Skin of body (tissue), 2 donors: Measurements from ENCODE around the gene HNRNPLL. TPM values are rescaled to one million over a fixed set of nuclear protein-coding genes. Genes with fewer than 3 reads are reported as not detected.
"Not testable (repeated sequence)": the region's sequence is repeated elsewhere in the genome, so short reads cannot be mapped to it uniquely, and the experiment has no call there.

ENCODE experiments used
- DNase-seq: peaks from one replicate; lab custom pipeline; 2025; lab: John Stamatoyannopoulos, UW
- total RNA-seq: library from RNA; depleted of rRNA; stranded (reverse); fragments of >200 nt; gene quantifications from one replicate; pipeline ENCODE4 v1.2.3, GENCODE V29; 2014

Gene HNRNPLL
- total RNA-seq, 1 donor from 2014 or later = 49.9 TPM

- no peak for DNase-seq
These were observed 16.9 kb upstream of the HNRNPLL start for GRCh38 chr2:38619458-38620164.

- DNase-seq = no peak
These were observed 14.6 kb upstream of the HNRNPLL start for GRCh38 chr2:38617301-38617700.

GRCh38 chr2:38615237-38615636 is 12.5 kb upstream of the HNRNPLL start:
- DNase-seq = no peak

GRCh38 chr2:38613849-38614213 is 11.1 kb upstream of the HNRNPLL start:
- DNase-seq = no peak

GRCh38 chr2:38613126-38613848 is 10.6 kb upstream of the HNRNPLL start:
- DNase-seq = no peak

GRCh38 chr2:38610851-38611801 is 8.4 kb upstream of the HNRNPLL start:
- DNase-seq = no peak

GRCh38 chr2:38609246-38609645 is 6.5 kb upstream of the HNRNPLL start:
- DNase-seq = not testable (repeated sequence)

- DNase-seq = no peak
These were observed 6.0 kb upstream of the HNRNPLL start for GRCh38 chr2:38608755-38609154.

GRCh38 chr2:38605298-38605830 is 2.6 kb upstream of the HNRNPLL start:
- DNase-seq = no peak

GRCh38 chr2:38603402-38604290 is 918 bp upstream of the HNRNPLL start:
- DNase-seq = peak; percentile 83

GRCh38 chr2:38602136-38602731 is 494 bp downstream of the HNRNPLL start:
- DNase-seq = no peak

- DNase-seq = peak; percentile 44
These were observed 1.1 kb downstream of the HNRNPLL start for GRCh38 chr2:38601463-38602135.

GRCh38 chr2:38600921-38601455 is 1.7 kb downstream of the HNRNPLL start:
- DNase-seq = no peak

- no peak for DNase-seq
These were observed 2.4 kb downstream of the HNRNPLL start for GRCh38 chr2:38600242-38600891.

GRCh38 chr2:38599706-38600105 is 3.0 kb downstream of the HNRNPLL start:
- DNase-seq = no peak

GRCh38 chr2:38598991-38599295 is 3.8 kb downstream of the HNRNPLL start:
- no peak for DNase-seq

GRCh38 chr2:38598200-38598990 is 4.3 kb downstream of the HNRNPLL start:
- no peak for DNase-seq

- DNase-seq = no peak
These were observed 5.6 kb downstream of the HNRNPLL start for GRCh38 chr2:38597115-38597514.
